GM18499 (cell line): ENCODE data around the gene SPACA6.
"Not testable (repeated sequence)": the region's sequence is repeated elsewhere in the genome, so short reads cannot be mapped to it uniquely, and the experiment has no call there.

Source experiments
- ATAC-seq: cut with Tn5 transposase; IDR thresholded peaks from one replicate; pipeline ENCODE4 v1.9.1; 2021; ENCODE audit warnings: moderate number of reproducible peaks; ENCODE audit not compliant: insufficient read depth, unreplicated experiment

Gene SPACA6

DNA sequence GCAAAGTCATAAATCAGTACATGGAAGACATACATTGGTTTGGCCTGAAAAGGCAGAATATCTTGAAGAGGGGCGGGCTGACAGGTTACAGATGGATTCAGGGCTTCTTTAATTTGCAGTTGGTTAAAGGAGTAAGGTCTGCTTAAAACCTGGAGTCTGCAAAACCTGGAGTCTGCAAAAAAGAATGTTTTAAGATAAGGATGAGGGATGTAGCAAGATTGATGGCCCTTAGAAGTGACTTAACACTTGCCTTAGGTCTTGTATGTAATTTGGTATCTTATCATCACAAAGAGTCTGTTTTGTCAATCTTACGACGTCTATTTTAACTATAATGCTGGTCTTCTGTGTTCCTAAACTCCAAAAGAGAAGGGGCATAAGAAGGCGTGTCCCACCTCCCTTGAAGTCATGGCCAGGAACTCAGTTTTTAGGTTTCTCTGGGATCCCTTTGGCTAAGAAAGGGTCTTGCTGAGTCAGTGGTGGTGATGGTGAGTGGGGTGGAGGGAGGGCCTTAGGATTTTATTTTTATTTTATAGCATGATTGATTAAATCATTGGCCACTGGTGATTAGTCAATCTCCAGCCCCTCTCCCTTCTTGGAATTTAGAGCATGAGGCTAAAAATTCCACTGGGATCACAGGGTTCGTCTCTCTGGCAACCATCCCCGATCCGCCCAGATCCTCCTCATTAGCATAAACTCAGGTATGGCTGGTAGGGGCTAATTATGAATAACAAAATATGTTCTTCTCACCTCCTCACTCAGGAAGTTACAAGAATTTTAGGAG is 40.8 kb downstream of the SPACA6 start:
- no peak for ATAC-seq

DNA sequence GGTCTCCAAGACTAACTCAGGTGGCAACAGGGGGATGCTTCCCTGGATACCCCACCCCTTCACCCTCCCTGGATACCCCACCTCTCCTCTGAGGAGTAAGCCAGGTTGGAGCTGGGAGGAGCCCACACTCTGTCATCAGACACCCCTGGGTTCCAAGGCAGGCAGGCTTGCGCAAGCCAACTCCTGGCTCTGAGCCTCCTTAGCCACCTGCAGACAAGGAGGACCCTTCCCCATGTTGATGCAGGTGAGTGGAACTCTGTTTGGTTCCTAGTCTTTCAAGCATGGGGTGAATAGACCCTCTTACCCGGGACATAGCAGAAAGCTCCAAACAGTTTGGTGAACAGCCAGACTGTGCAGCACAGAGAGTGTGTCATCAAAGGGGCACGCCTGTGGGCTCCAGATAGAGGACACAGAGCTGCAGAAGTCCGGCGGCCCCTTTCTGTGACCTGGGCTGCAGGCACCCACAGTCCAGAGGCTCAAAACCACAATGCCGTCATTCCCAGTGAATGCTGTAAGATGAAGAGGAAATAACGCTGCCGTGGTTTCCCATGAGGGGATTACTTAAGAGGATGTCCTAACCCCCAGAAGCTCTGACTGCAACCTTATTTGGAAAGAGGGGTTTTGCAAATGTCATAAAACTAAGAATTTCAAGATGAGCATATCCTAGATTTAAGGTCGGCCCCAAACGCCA is 42.8 kb downstream of the SPACA6 start:
- no peak for ATAC-seq

DNA sequence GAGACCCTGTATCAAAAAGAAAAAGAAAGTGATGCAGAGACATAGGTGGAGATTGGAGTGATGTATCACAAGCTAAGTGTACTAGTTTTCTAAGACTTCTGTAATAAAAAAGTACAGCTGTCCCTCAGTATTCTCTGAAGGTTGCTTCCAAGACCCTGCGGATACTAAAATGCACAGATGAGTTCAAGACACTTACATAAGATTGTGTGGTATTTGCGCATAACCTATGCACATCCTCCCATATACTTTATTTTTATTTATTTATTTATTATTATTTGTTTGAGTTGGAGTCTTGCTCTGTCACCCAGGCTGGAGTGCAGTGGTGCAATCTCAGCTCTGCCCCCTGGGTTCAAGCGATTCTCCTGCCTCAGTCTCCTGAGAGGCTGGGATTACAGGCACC is 44.3 kb downstream of the SPACA6 start:
- ATAC-seq = no peak

DNA sequence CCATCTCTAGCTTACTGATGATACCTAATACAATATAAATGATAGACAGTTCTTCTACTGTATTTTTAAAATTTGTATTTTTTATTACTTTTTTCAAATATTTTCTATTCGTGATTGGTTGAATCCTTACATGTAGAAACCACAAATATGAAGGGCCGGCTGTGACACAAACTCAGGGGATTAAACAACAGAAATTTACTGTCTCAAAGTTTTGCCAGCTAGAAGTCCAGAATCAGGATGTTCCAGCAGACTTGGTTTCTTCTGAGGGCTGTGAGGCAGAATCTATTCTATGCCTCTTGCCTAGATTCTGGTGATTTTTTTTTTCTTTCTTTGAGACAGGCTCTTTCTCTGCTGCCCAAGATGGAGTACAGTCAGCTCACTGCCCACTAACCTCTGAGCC is 44.8 kb downstream of the SPACA6 start:
- no peak for ATAC-seq

- ATAC-seq = not testable (repeated sequence)
Measured at GRCh38 chr19:51738523-51738922, 45.4 kb downstream of the SPACA6 start.

DNA sequence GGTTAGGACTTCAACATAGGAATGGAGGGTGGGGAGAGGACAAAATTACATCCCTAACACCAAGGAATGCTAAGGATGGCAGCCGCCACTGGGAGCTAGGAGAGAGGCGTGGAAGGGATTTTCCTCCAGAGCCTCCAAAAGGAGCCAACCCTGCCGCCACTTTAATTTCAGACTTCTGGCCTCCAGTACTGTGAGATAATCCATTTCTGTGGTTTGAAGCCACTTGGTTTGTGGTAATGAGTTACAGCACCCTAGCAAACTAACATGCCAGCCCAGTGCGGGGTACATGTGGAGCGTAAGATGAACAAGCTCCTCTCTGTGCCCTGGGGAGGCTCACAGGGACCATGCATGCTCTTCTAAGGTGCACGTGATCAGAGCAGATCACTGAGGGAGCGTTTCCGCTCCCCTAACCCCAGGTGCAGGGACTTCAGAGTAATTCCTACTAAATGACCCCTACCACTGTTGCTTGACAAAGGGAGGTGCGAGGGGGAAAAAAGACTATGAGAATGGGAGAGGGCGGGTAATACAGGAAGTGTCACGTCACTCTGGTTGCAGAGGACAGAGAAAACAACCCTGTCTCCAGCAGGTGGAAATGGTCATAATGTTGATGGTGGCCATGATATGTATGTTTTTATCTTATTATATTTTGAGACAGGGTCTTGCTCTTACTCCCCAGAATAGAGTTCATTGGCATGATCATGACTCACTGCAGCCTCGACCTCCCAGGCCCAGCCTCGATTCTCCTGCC is 46.5 kb downstream of the SPACA6 start:
- no peak for ATAC-seq

DNA sequence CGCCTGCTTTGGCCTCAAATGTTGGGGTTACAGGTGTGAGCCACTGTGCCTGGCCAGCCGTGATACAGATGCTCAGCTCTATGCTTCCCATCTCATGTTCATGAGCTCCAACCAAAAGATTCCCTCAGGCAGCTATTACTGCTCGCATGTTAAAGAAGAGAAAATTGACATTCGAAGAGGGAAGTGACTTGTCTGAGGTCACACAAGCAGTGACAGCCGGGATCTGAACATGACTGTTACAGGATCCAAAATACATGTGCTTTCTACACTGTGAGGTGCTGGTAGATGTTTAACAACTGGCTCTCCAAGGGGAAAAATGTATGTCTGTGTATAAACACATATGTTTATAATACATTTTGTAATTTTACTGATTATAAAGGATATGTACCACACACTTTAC is 47.2 kb downstream of the SPACA6 start:
- ATAC-seq = no peak

DNA sequence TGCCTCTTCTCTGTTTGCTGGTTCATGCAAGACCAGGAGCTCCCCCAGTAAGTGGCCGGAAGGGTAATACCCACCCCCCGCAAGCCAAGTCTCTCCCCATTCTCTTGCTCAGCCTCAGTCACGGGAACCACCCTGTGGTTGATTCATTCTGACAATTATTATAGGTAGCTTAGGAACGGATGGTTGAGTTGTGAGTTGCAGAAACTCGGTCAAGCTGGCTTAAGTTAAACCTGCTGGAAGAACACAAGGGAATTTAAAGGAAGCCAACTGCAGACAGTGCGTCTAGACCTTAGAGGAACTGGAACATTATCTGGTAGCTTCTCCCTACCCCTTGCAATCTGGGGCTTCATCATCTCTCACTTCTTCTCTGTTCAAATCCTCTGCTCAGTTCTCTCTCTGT is 49.7 kb downstream of the SPACA6 start:
- ATAC-seq = no peak

DNA sequence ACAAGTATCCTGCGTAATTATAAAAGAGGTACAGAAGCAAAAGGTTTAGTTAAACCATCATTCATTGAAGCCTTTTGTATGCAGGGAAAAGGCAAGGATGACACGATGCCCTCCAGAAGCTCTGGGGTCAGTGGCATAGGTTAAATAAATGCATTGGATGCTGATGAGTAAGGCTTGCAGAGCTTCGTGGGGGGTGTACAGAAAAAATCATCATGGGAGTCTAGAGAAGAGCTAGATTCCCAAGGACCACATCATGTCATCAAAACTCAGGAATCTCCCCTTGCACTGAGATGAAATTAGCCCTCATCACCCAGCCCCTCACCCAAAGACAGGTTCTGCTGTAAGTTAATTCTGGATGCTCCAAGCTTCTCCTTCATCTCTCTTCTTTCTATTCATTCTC is 50.3 kb downstream of the SPACA6 start:
- no peak for ATAC-seq

DNA sequence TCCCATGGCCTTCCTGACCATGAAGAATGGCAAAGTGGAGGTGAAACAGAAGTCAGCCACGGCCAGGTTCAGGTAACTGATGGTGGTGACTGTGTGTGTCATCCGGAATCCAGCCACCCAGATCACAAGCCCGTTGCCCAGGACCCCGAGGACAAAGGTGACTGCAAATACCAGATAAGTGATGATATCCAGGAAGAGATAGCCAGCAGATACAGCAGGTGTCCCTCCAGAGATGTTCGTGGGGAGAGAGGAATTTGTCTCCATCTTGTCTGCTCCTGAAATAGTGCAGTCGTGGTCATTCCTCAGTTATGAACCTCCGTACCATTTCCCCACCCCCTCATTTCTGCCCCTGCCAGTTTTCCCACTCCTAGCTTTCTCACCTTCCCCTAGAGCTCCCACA is 53.6 kb downstream of the SPACA6 start:
- no peak for ATAC-seq

DNA sequence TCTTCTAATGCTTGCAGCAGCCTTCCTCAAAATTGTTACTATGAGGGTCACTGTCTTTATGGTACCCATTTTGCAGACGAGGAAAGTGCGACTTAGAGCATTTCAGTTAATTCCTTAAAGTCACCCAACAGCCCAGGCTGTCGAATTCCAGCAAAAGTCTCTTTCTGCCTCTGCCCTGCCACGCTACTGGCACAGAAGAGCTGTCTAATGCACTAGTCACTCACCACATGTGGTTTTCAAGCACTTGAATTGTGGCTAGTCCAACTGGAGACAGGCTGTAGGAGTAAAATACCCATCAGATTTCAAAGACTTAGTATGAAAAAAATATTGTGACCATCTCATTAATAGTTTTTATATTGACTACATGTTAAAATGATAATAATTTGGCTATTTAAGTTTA is 56.8 kb downstream of the SPACA6 start:
- ATAC-seq = no peak

DNA sequence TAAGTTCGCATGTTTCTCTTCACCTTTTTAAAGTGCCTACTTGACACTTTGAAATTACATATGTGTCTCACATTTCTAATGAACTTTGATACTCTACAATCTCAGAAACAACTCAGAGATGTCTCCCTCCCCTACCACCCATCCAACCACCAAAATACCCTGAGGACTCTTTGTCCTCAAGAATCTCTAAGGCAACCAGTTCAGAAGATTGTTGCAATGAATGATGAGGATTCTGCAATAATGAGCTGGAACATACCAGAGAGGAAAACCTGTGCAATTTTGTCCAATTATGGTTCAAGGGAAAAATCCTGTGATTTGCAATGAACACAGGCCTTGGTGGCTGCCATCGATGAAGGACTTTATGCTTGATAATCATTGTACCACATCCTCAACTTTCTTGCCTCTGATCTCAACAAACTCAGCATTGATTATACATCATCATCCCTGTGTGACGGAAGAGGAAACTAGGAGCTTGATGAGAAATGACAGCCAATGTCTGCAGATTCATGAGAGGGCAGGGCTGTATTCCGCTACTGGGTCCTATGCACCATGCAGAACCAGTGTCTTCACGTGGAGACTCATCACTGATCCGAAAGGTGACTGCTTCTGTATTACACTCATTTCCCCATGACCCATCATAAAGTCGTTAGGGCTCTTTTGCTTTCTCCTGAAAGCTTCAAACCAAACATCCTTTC is 57.4 kb downstream of the SPACA6 start:
- ATAC-seq = no peak

DNA sequence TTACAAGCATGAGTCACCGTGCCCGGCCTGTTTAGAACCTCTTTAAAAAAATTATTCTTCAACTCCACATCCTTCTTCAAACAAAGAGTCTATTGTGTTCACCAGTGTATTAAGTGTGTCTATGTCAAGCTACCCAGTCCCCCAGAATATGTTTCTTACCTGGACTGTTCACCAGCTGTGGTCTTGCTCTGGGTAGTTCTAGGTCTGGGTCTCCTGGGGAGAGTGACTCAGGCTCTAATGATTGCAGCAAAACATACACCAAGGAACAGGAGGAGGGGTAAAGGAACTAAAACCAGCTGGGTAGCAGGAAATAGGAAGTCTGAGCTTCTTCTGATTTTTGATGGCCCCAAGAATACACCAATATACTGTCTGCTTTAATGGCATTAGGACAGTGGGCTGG is 58.5 kb downstream of the SPACA6 start, which contains the start of gene FPR1:
Gene FPR1, minus strand, starts transcription at position 224 of the 400 bp plus-strand sequence. CDS start 4,884 bp downstream, outside the sequence.
- ATAC-seq = no peak

DNA sequence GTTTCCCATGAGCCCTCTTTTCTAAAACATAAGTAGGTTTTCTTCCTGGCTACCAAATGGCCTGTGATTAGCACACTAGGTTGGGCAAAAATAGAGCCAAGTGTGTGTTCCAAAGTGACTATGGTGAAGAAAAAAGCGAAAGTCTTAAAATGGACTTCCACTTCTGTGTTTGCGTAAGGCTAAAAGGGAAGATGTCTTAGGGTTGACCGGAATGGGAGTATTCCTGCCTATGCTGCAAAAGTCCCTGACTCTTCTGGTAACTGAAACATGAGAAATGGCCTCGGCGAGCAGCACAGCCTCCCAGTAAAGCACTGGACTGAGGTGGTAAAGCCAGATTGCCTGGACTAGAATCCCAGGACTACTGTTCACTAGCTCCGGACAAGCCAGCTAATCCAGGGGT is 61.0 kb downstream of the SPACA6 start:
- ATAC-seq = no peak

- ATAC-seq = no peak
Measured at GRCh38 chr19:51754770-51755169, 61.6 kb downstream of the SPACA6 start.
